Activated CD8-positive, alpha-beta memory T cell treated with anti-CD3 and anti-CD28 coated beads, Interleukin-2, amount 10 ng/mL, durations not matched to agents 7 days and 5 days (primary cell): ENCODE data around the gene CAMK4. TPM values are rescaled to one million over a fixed set of nuclear protein-coding genes. Genes with fewer than 3 reads are reported as not detected.
"Not testable (repeated sequence)": the region's sequence is repeated elsewhere in the genome, so short reads cannot be mapped to it uniquely, and the experiment has no call there.

Source experiments
- ATAC-seq: fragments of 150-1000 bp; cut with Tn5 transposase; one replicate; pipeline ENCODE4 v1.10.0; 2021; ENCODE audit warnings: moderate library complexity
- CTCF ChIA-PET: fragments of 350-600 bp; sonication (Branson Sonifier 250); formaldehyde crosslinking; loops from one replicate; lab custom pipeline; 2021; ENCODE audit warnings: antibody characterized with exemption; lab: Charles Lee
- DNase-seq: peaks from one replicate; pipeline ENCODE4 v3.0.0-alpha.2; 2020
- H3K27ac Mint-ChIP-seq: one replicate; pipeline ENCODE4 v1.8.0; 2021; ENCODE audit warnings: mild to moderate bottlenecking, mixed read lengths
- H3K27me3 Mint-ChIP-seq: one replicate; pipeline ENCODE4 v1.8.0; 2021; ENCODE audit warnings: mixed read lengths
- H3K36me3 Mint-ChIP-seq: one replicate; pipeline ENCODE4 v1.8.0; 2021; ENCODE audit warnings: mild to moderate bottlenecking, mixed read lengths
- H3K4me1 Mint-ChIP-seq: one replicate; pipeline ENCODE4 v1.8.0; 2021; ENCODE audit warnings: mixed read lengths
- H3K4me3 Mint-ChIP-seq: one replicate; pipeline ENCODE4 v1.8.0; 2021; ENCODE audit warnings: mild to moderate bottlenecking, moderate library complexity, mixed read lengths
- H3K9me3 Mint-ChIP-seq: one replicate; pipeline ENCODE4 v1.8.0; 2022; ENCODE audit warnings: low read depth, mixed read lengths
- total RNA-seq, 2 experiments: library from RNA; stranded (reverse); gene quantifications; one replicate each; pipeline ENCODE4 v1.2.3, GENCODE V29; 2021

The CAMK4 gene
- total RNA-seq, 2 experiments from 2014 or later = 77.4 to 91.1 TPM

- no peak for ATAC-seq
Observed at GRCh38 chr5:111251921-111252320, 27.7 kb downstream of the CAMK4 start.

GRCh38 chr5:111252799-111253545 lies 28.8 kb downstream of the CAMK4 start:
- peaks cover 28% of the 10 kb centered on the region for H3K36me3 Mint-ChIP-seq
- DNase-seq (no peak), ATAC-seq (peak; percentile 18)
- H3K9me3 Mint-ChIP-seq = peaks cover 2% of the 10 kb centered on the region
- H3K4me1 Mint-ChIP-seq = peaks cover 74% of the 10 kb centered on the region
- H3K4me3 Mint-ChIP-seq = peak overlapping the region; percentile 32
- no peaks in the 10 kb centered on the region for H3K27me3 Mint-ChIP-seq
- CTCF ChIA-PET = interaction anchor here (0.6 to 3.4 kb wide), 6 partner anchors 15 to 100 kb away, joined by 3 to 16 read pairs (median 6); partner anchors contain the start of gene CAMK4
- H3K27ac Mint-ChIP-seq = peak overlapping the region; percentile 73

More at GRCh38 chr5:111251921-111252320, 27.7 kb downstream of the CAMK4 start:
- Mint-ChIP-seq H3K36me3 (peaks cover 18% of the 10 kb centered on the region), H3K9me3 (peaks cover 2% of the 10 kb centered on the region), H3K27me3 (no peaks in the 10 kb centered on the region), H3K27ac (peak overlapping the region; percentile 18), H3K4me3 (no peak overlapping the region), H3K4me1 (peaks cover 76% of the 10 kb centered on the region)
- CTCF ChIA-PET = interaction anchor here (1.3 to 1.9 kb wide), 2 partner anchors 27 to 62 kb away, joined by 3 to 8 read pairs; no protein-coding TSS in a partner anchor
- no peak for DNase-seq

DNA sequence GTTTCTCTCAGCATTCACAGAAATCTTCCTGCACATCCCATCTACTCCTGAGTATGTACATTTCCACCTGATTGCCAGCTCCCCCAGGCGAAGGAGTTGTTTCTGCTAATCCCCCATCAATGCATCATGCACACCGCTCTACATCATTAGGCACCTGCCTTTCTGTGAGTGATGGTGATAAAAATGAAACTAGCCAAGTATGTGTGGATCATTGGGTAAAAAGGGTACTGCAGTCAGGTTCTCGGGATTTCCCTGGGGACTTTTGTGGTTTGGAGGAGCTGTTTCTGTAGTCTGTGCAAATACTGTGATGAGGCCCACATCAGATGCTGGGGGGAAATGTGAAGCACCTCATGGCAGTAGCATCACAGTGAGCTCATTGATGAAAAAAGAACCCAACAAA lies 30.4 kb downstream of the CAMK4 start:
- Mint-ChIP-seq H3K4me1 (peaks cover 68% of the 10 kb centered on the region), H3K36me3 (peaks cover 36% of the 10 kb centered on the region), H3K27me3 (no peaks in the 10 kb centered on the region)

DNA sequence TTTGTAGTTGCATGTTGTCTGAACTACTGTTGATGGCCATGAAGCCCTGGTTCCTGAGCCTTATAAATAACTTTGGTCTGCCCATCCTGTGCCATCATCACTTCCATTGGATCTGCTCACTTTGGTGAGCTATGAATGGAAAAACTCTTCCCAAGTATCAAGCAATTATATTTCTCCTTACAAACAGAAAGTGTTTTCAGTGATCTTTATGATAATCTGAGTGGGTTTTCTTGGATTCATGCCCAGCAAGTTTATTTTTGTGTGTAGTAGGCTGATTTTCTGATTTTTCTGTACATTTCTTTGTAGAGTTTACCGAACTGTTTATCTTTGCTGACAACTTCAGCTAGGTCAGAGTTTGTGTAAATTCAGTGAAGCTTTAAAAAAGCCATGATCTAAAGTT lies 31.0 kb downstream of the CAMK4 start:
- no peaks in the 10 kb centered on the region for H3K27me3 Mint-ChIP-seq
- peaks cover 36% of the 10 kb centered on the region for H3K36me3 Mint-ChIP-seq
- ATAC-seq (peak; percentile 8), DNase-seq (no peak)
- H3K9me3 Mint-ChIP-seq = peaks cover 5% of the 10 kb centered on the region
- peak overlapping the region; percentile 85 for H3K27ac Mint-ChIP-seq
- peaks cover 67% of the 10 kb centered on the region for H3K4me1 Mint-ChIP-seq
- CTCF ChIA-PET = interaction anchor here (1.1 to 3.4 kb wide), 5 partner anchors 9 to 31 kb away, joined by 3 to 16 read pairs (median 9); partner anchors contain the start of gene CAMK4
- H3K4me3 Mint-ChIP-seq = peak overlapping the region; percentile 44

More for the DNA sequence above, 30.4 kb downstream of the CAMK4 start:
- Mint-ChIP-seq H3K9me3 (peaks cover 5% of the 10 kb centered on the region), H3K4me3 (peak overlapping the region; percentile 44), H3K27ac (peak overlapping the region; percentile 85)
- CTCF ChIA-PET = interaction anchor here (1.1 to 3.4 kb wide), 5 partner anchors 9 to 31 kb away, joined by 3 to 16 read pairs (median 9); partner anchors contain the start of gene CAMK4
- DNase-seq (peak; percentile 78), ATAC-seq (peak; percentile 82)

GRCh38 chr5:111256128-111256527 lies 31.9 kb downstream of the CAMK4 start:
- ATAC-seq (no peak), DNase-seq (no peak)
- H3K27me3 Mint-ChIP-seq = no peaks in the 10 kb centered on the region
- peaks cover 29% of the 10 kb centered on the region for H3K36me3 Mint-ChIP-seq
- CTCF ChIA-PET = interaction anchor here (2.0 to 3.4 kb wide), 2 partner anchors 10 to 23 kb away, joined by 9 to 12 read pairs; no protein-coding TSS in a partner anchor
- peak overlapping the region; percentile 85 for H3K27ac Mint-ChIP-seq
- H3K4me1 Mint-ChIP-seq = peaks cover 57% of the 10 kb centered on the region
- no peak overlapping the region for H3K4me3 Mint-ChIP-seq
- H3K9me3 Mint-ChIP-seq = peaks cover 5% of the 10 kb centered on the region

DNA sequence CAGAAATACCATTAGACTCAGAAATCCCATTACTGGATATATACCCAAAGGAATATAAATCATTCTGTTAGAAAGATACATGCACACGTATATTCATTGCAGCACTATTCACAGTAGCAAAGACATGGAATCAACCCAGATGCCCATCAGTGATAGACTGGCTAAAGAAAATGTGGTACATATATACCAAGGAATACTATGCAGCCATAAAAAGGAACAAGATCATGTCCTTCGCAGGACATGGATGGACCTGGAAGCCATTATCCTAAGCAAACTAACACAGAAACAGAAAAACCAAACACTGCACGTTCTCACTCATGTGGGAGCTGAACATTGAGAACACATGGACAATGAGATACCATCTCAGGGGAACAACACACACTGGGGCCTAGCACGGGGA lies 33.4 kb downstream of the CAMK4 start:
- H3K4me3 Mint-ChIP-seq, H3K27me3 Mint-ChIP-seq, H3K27ac Mint-ChIP-seq, DNase-seq, H3K9me3 Mint-ChIP-seq, ATAC-seq: not testable (repeated sequence)
- CTCF ChIA-PET = interaction anchor here (1.3 kb wide), 2 partner anchors 21 to 22 kb away, joined by 3 read pairs; no protein-coding TSS in a partner anchor
- Mint-ChIP-seq H3K4me1 (peaks cover 44% of the 10 kb centered on the region), H3K36me3 (peaks cover 27% of the 10 kb centered on the region)

DNA sequence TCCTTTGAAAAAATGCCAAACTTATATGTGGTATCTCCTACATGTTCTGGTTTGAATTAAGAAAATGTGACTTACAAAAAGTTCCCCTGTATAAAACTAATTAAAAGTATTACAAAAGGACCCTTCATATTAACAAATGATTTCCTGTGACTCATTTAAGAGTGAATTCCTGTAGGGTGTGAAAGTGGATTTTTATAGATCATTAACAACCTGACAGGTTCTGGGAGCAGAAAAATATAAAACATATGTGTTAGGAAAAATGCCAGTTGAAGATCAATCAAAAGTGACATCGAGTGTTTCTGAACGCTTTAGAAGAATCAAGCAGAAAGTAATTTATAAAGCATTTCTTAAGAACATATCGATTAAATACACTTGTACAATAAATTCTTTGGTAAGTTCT lies 35.5 kb downstream of the CAMK4 start:
- CTCF ChIA-PET = no interaction called here
- ATAC-seq (no peak), DNase-seq (no peak)
- Mint-ChIP-seq H3K27ac (no peak overlapping the region), H3K9me3 (peaks cover 5% of the 10 kb centered on the region), H3K4me1 (peaks cover 31% of the 10 kb centered on the region), H3K36me3 (peaks cover 40% of the 10 kb centered on the region), H3K27me3 (no peaks in the 10 kb centered on the region), H3K4me3 (no peak overlapping the region)

- Mint-ChIP-seq H3K4me3 (no peak overlapping the region), H3K27ac (no peak overlapping the region), H3K36me3 (peaks cover 51% of the 10 kb centered on the region), H3K9me3 (peaks cover 3% of the 10 kb centered on the region), H3K27me3 (no peaks in the 10 kb centered on the region), H3K4me1 (peaks cover 24% of the 10 kb centered on the region)
- ATAC-seq (no peak), DNase-seq (no peak)
- CTCF ChIA-PET = no interaction called here
Observed at GRCh38 chr5:111261610-111262009, 37.4 kb downstream of the CAMK4 start.

GRCh38 chr5:111262153-111262552 lies 38.0 kb downstream of the CAMK4 start:
- DNase-seq (no peak), ATAC-seq (no peak)
- H3K27ac Mint-ChIP-seq = no peak overlapping the region
- peaks cover 20% of the 10 kb centered on the region for H3K4me1 Mint-ChIP-seq
- H3K9me3 Mint-ChIP-seq = peaks cover 3% of the 10 kb centered on the region
- no peaks in the 10 kb centered on the region for H3K27me3 Mint-ChIP-seq
- CTCF ChIA-PET = no interaction called here
- peaks cover 50% of the 10 kb centered on the region for H3K36me3 Mint-ChIP-seq
- H3K4me3 Mint-ChIP-seq = no peak overlapping the region

GRCh38 chr5:111262815-111263214 lies 38.6 kb downstream of the CAMK4 start:
- no peak overlapping the region for H3K4me3 Mint-ChIP-seq
- H3K27me3 Mint-ChIP-seq = no peaks in the 10 kb centered on the region
- ATAC-seq (no peak), DNase-seq (no peak)
- peaks cover 18% of the 10 kb centered on the region for H3K4me1 Mint-ChIP-seq
- no peak overlapping the region for H3K27ac Mint-ChIP-seq
- H3K36me3 Mint-ChIP-seq = peaks cover 46% of the 10 kb centered on the region
- CTCF ChIA-PET = interaction anchor here (1.3 kb wide), 1 partner anchor 15 kb away, joined by 3 read pairs; no protein-coding TSS in a partner anchor
- peaks cover 3% of the 10 kb centered on the region for H3K9me3 Mint-ChIP-seq

GRCh38 chr5:111266491-111266890 lies 42.3 kb downstream of the CAMK4 start:
- CTCF ChIA-PET = interaction anchor here (0.9 kb wide), 1 partner anchor 12 kb away, joined by 3 read pairs; no protein-coding TSS in a partner anchor
- H3K27ac Mint-ChIP-seq = no peak overlapping the region
- H3K9me3 Mint-ChIP-seq = peaks cover 13% of the 10 kb centered on the region
- ATAC-seq = no peak
- H3K4me1 Mint-ChIP-seq = peaks cover 15% of the 10 kb centered on the region
- no peak overlapping the region for H3K4me3 Mint-ChIP-seq
- no peak for DNase-seq
- no peaks in the 10 kb centered on the region for H3K27me3 Mint-ChIP-seq
- peaks cover 67% of the 10 kb centered on the region for H3K36me3 Mint-ChIP-seq

- Mint-ChIP-seq H3K9me3 (peaks cover 13% of the 10 kb centered on the region), H3K36me3 (peaks cover 70% of the 10 kb centered on the region), H3K4me1 (peaks cover 12% of the 10 kb centered on the region), H3K27me3 (no peaks in the 10 kb centered on the region), H3K4me3 (no peak overlapping the region), H3K27ac (no peak overlapping the region)
- CTCF ChIA-PET = interaction anchor here (1.4 to 3.1 kb wide), 2 partner anchors 8 to 10 kb away, joined by 3 to 9 read pairs; no protein-coding TSS in a partner anchor
- no peak for DNase-seq
- ATAC-seq = no peak
Observed at GRCh38 chr5:111268300-111268699, 44.1 kb downstream of the CAMK4 start.

DNA sequence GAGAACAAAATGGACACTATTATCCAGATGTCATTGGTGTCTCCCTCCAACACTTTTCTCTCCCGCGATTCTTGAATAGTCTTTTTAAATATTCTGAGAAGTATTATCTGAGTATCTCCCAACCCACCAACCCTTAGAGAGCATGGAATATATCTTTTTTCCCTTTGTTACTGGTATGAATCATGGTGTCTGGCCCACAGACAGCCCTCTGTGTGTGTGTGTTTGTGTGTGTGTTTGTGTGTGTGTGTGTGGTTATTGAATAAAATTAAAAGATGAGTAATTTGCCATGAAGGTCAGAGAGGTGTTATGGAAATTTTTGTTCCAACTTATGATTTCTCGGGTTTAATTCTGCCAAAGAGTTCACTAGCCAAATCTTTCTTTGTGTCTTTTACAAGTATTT lies 47.7 kb downstream of the CAMK4 start:
- no peaks in the 10 kb centered on the region for H3K27me3 Mint-ChIP-seq
- H3K27ac Mint-ChIP-seq = no peak overlapping the region
- H3K4me1 Mint-ChIP-seq = peaks cover 6% of the 10 kb centered on the region
- CTCF ChIA-PET = no interaction called here
- H3K36me3 Mint-ChIP-seq = peaks cover 43% of the 10 kb centered on the region
- peaks cover 13% of the 10 kb centered on the region for H3K9me3 Mint-ChIP-seq
- DNase-seq (no peak), ATAC-seq (no peak)
- H3K4me3 Mint-ChIP-seq = no peak overlapping the region
